Measurements from ENCODE around the gene PDZRN4.

The PDZRN4 gene

GRCh38 chr12:41142376-41142775, 45.7 kb upstream of the PDZRN4 start:
- Histone ChIP-seq H3K36me3 (ENCODE audit: insufficient read depth, low read length) (no peaks in the 10 kb centered on the region), H3K4me3 (ENCODE audit: low read length, poor library complexity, severe bottlenecking) (no peak overlapping the region), H3K4me1 (ENCODE audit: insufficient read depth, low read length, poor library complexity, severe bottlenecking) (peaks cover 33% of the 10 kb centered on the region), H3K4me2 (ENCODE audit: low read depth, low read length, poor library complexity, severe bottlenecking) (no peak overlapping the region), H3K9me3 (ENCODE audit: insufficient read depth, low read depth, low read length) (no peaks in the 10 kb centered on the region), H4K20me1 (ENCODE audit: insufficient read depth, low read length, poor library complexity, severe bottlenecking) (no peaks in the 10 kb centered on the region), H3F3A (ENCODE audit: low read depth) (no peaks in the 10 kb centered on the region), H3K79me2 (ENCODE audit: insufficient read depth, low read length) (no peaks in the 10 kb centered on the region), H3K9ac (ENCODE audit: low read depth, low read length, poor library complexity, severe bottlenecking) (no peak overlapping the region), H3K9me2 (replicated peaks; ENCODE audit: low read depth, low read length) (no peaks in the 10 kb centered on the region), H3K27me3 (ENCODE audit: insufficient read depth, low read length, poor library complexity, severe bottlenecking) (no peaks in the 10 kb centered on the region), H2AFZ (ENCODE audit: low read length) (no peak overlapping the region)
- TF ChIP-seq EZH2phosphoT487 (IDR thresholded peaks at IDR 0.05; ENCODE audit: borderline replicate concordance) (no peak), CTCF (conservative IDR thresholded peaks at IDR 0.05; ENCODE audit: low read length) (no peak)

- TF ChIP-seq CTCF (conservative IDR thresholded peaks at IDR 0.05; ENCODE audit: low read length): no peak
- TF ChIP-seq EZH2phosphoT487 (IDR thresholded peaks at IDR 0.05; ENCODE audit: borderline replicate concordance): no peak
- Histone ChIP-seq H4K20me1 (ENCODE audit: insufficient read depth, low read length, poor library complexity, severe bottlenecking) (no peaks in the 10 kb centered on the region), H3K4me3 (ENCODE audit: low read length, poor library complexity, severe bottlenecking) (no peak overlapping the region), H3K4me1 (ENCODE audit: insufficient read depth, low read length, poor library complexity, severe bottlenecking) (peaks cover 4% of the 10 kb centered on the region), H3K36me3 (ENCODE audit: insufficient read depth, low read length) (no peaks in the 10 kb centered on the region), H3K4me2 (ENCODE audit: low read depth, low read length, poor library complexity, severe bottlenecking) (no peak overlapping the region), H3K9me3 (ENCODE audit: insufficient read depth, low read depth, low read length) (peaks cover 5% of the 10 kb centered on the region; the same call in 1 of the 2 replicates), H3K9ac (ENCODE audit: low read depth, low read length, poor library complexity, severe bottlenecking) (no peak overlapping the region), H3K27me3 (ENCODE audit: insufficient read depth, low read length, poor library complexity, severe bottlenecking) (no peaks in the 10 kb centered on the region), H3F3A (ENCODE audit: low read depth) (no peaks in the 10 kb centered on the region), H3K79me2 (ENCODE audit: insufficient read depth, low read length) (no peaks in the 10 kb centered on the region), H2AFZ (ENCODE audit: low read length) (no peak overlapping the region), H3K9me2 (replicated peaks; ENCODE audit: low read depth, low read length) (no peaks in the 10 kb centered on the region)
These were observed 36.3 kb upstream of the PDZRN4 start for GRCh38 chr12:41151793-41152192.

- Histone ChIP-seq H3K9me3 (ENCODE audit: insufficient read depth, low read depth, low read length) (no peaks in the 10 kb centered on the region), H3K27me3 (ENCODE audit: insufficient read depth, low read length, poor library complexity, severe bottlenecking) (no peaks in the 10 kb centered on the region), H3K9ac (ENCODE audit: low read depth, low read length, poor library complexity, severe bottlenecking) (no peak overlapping the region), H3K4me1 (ENCODE audit: insufficient read depth, low read length, poor library complexity, severe bottlenecking) (peaks cover 3% of the 10 kb centered on the region), H3K4me3 (ENCODE audit: low read length, poor library complexity, severe bottlenecking) (no peak overlapping the region), H2AFZ (ENCODE audit: low read length) (no peak overlapping the region), H4K20me1 (ENCODE audit: insufficient read depth, low read length, poor library complexity, severe bottlenecking) (no peaks in the 10 kb centered on the region), H3K4me2 (ENCODE audit: low read depth, low read length, poor library complexity, severe bottlenecking) (no peak overlapping the region), H3F3A (ENCODE audit: low read depth) (no peaks in the 10 kb centered on the region), H3K79me2 (ENCODE audit: insufficient read depth, low read length) (no peaks in the 10 kb centered on the region), H3K9me2 (replicated peaks; ENCODE audit: low read depth, low read length) (no peaks in the 10 kb centered on the region), H3K36me3 (ENCODE audit: insufficient read depth, low read length) (no peaks in the 10 kb centered on the region)
- TF ChIP-seq CTCF (conservative IDR thresholded peaks at IDR 0.05; ENCODE audit: low read length): no peak
- TF ChIP-seq EZH2phosphoT487 (IDR thresholded peaks at IDR 0.05; ENCODE audit: borderline replicate concordance): no peak
These were observed 25.7 kb upstream of the PDZRN4 start for GRCh38 chr12:41162461-41162860.
